Omental fat pad (tissue), 4 donors: Measurements from ENCODE around the gene MCF2L2. TPM values are rescaled to one million over a fixed set of nuclear protein-coding genes. Genes with fewer than 3 reads are reported as not detected.
"Not testable (repeated sequence)": the region's sequence is repeated elsewhere in the genome, so short reads cannot be mapped to it uniquely, and the experiment has no call there.

Experiments
- ATAC-seq: fragments of 150-250 bp; one replicate; pipeline ENCODE4 v1.9.1; 2016; ENCODE audit warnings: mild to moderate bottlenecking, moderate library complexity; ENCODE audit not compliant: low FRiP score
- DNase-seq: peaks from one replicate; pipeline ENCODE4 v3.0.0-alpha.2; 2019; ENCODE audit warnings: low spot score
- CTCF ChIP-seq, 3 donors: fragments of 450-650 bp; IDR thresholded peaks; one replicate each; pipeline ENCODE4 v1.5.1; 2016 to 2017; ENCODE audit warnings: antibody characterized with exemption in 3 of 3, mild to moderate bottlenecking in 3 of 3, moderate library complexity in 2 of 3
- total RNA-seq, 4 donors: library from RNA; depleted of rRNA; stranded (reverse); fragments of >200 nt; gene quantifications; one replicate each; pipeline ENCODE4 v1.1.0, GENCODE V29; 2016

MCF2L2 gene
- total RNA-seq, 4 donors from 2014 or later = under 0.01 to 0.84 (median 0.39) TPM

- ATAC-seq (no peak), DNase-seq (no peak)
- no peak for TF ChIP-seq CTCF (IDR thresholded peaks at IDR 0.05)
Observed at GRCh38 chr3:183172051-183172639, 256.3 kb downstream of the MCF2L2 start.

GRCh38 chr3:183167975-183168374 lies 260.4 kb downstream of the MCF2L2 start:
- DNase-seq, ATAC-seq: not testable (repeated sequence)

GRCh38 chr3:183163563-183163962 lies 264.9 kb downstream of the MCF2L2 start:
- ATAC-seq (no peak), DNase-seq (no peak)

GRCh38 chr3:183161552-183162336 lies 266.7 kb downstream of the MCF2L2 start:
- ATAC-seq (no peak), DNase-seq (no peak)
- no peak for TF ChIP-seq CTCF (IDR thresholded peaks at IDR 0.05)

More at GRCh38 chr3:183163563-183163962, 264.9 kb downstream of the MCF2L2 start:
- TF ChIP-seq CTCF (IDR thresholded peaks at IDR 0.05) = no peak

GRCh38 chr3:183160616-183161015 lies 267.8 kb downstream of the MCF2L2 start:
- TF ChIP-seq CTCF (IDR thresholded peaks at IDR 0.05) = no peak
- DNase-seq (no peak), ATAC-seq (no peak)

GRCh38 chr3:183159333-183159732 lies 269.1 kb downstream of the MCF2L2 start:
- no peak for ATAC-seq
- DNase-seq = no peak
- no peak for TF ChIP-seq CTCF (IDR thresholded peaks at IDR 0.05)

GRCh38 chr3:183158551-183159006 lies 269.8 kb downstream of the MCF2L2 start:
- TF ChIP-seq CTCF (IDR thresholded peaks at IDR 0.05) = no peak
- ATAC-seq (no peak), DNase-seq (no peak)
